ENCODE data around the gene DIPK1B.

Gene DIPK1B

GRCh38 chr9:136686794-136687711 is 25.3 kb upstream of the DIPK1B start, which contains the start of gene AGPAT2:
Gene AGPAT2 (minus strand): TSS chr9:136687457. CDS start chr9:136687357, 100 bp downstream.
- peak; percentile 67 to 77 for DNase-seq

DNA sequence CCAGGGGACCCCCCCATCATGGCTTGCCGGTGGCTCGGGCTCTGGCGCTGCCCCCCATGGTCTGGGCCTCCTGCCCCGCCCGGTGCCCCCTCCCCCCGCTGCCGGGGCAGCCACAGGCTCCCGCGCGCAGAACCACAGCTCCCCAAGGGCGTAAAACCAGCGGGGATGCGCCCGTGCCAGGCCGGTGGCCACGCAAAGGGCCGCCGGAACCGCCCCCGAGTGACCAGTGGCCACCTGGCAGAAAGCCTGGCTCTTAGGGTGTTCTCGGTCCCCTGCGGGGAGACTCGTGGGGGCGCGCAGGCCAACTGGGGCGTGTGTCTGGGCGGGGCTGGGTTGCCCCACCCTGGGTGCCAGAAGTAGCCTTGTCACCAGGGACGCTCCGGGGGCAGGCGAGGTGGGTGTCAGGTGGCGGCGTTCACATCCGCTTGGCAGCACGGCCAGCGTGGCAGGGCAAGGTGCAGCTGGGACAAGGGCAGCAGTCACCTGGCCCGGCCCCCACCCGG is 24.6 kb upstream of the DIPK1B start:
- no peak for DNase-seq

DNA sequence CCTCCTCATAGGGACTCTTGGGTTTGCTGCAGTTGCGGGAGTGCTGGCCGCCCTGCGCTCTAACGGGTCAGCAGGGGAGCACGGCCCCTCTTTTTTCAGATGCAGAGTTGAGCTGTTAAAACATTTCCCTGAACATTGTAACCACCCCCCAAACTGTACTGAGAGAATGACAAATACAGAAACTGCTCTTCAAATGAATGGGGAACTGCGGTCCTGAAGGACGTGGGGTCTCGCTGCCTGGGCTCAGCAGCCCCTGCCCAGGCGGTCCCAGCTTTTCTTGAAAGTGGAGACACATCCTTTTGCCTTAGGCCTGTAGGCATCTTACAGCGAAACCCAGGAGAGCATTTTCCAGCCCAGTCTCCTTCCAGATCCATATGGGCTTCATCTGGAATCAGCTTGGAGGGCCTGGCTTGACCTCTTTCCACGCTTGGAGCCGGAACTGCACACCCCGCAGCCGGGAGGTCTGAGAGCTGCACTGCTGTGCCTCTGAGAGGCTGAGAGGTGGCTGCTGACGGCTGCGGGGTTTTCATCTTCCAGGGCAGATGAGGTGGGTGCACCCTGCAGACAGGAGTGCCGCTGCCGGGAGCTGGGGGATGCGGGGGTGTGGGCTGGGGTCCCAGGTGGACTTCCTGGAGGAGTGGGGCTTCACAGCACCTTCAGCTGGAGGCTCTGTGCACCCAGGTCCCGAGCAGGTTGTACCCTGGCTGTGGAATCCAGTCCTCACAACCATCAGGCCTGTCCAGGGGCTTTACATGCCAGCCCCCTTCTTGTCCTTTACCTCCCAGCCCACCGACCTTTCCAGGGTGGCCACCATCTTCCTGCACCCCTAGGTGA is 23.9 kb upstream of the DIPK1B start:
- no peak for DNase-seq

- DNase-seq, result no peak
Observed at GRCh38 chr9:136689108-136689460, 23.3 kb upstream of the DIPK1B start.

GRCh38 chr9:136690104-136690805 is 22.1 kb upstream of the DIPK1B start:
- DNase-seq, result no peak

- no peak for DNase-seq
Observed at GRCh38 chr9:136690806-136691261, 21.5 kb upstream of the DIPK1B start.

DNA sequence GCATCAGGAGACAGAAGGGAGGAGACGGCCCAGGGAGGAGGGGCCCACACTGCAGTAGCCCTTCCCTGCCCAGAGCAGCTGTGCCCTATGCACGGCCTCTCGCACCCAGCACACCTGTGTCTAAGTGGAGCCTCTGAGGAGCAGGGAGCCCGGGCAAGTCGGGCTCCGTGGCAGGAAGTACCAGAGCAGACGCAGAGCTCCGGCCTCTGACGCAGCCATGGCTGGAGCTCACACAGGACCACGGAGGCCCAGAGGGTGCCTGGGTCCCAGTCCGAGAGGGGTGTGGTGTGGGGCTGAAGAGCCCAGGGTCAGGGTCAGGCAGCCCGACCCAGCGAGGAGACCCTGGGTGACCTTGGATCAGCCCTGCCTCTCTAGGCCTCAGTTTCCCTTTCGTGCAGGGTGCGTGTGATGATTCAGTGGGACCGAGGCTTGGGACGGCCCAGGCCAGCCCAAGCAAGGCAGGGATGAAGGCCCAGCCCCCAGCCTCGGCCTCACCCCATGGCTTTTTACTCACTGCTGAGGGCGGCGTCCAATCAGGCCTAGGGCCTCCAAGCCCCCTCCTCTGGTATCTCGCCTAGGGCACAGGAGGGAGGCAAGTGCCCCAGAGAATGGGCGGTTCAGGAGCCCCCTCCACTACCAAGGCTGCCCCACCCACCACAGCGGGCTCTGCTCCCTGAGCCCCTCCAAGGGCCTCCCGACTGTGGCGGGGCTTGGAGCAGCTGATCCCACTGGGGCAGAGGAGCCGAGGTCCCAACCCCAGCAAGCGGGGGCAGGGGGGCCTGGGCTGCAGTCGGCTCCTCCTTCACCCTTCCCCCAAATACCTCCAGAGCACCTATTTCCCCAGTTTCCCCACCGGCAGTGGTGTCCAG is 20.8 kb upstream of the DIPK1B start:
- no peak for DNase-seq

DNA sequence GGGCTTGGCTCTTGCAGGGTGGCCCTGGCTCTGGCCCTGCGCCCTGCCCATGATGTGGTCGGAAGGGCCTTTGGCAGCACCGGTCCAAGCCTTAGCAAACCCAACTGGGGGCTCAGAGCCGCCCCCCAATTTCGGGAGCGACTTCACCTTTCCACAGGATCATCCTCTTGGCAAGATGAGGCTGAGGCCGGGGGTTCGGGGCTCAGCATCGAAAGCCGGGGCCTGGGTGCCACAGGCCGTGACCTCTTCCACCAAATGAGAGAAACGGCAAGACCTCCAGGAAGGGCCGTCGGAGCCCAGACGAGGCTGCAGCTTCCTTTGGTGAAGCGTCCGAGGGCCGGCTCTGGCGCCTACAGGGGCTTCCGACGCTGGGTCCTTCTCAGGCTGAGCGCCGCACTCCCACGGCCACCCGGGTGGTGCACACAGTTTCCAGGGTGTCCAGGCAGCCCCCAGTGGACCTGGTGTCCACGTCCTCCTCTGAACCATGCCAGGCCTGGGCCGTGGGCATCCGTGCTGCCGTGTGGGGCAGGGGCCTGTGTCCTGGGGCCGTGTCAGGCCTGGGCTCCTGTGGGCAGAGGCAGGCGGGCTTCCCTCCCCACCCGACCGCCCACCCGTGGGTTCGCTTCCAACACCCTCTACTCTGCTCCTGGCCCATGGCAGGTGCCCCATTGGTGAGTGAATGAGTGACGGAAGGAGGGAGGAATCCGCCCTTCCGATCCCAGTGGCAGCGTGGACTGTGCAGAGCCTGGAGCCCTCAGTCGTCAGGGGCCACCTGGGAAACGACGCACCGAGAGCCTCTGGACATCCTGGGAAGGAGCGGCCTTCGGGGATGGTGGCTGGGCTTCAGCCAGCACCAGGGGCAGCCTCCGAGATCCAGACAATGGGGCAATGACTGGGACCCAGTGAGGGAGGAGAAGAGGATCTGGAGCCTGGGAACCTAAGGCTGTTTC is 19.9 kb upstream of the DIPK1B start:
- DNase-seq, result no peak

- DNase-seq, result no peak
Observed at GRCh38 chr9:136693135-136693489, 19.3 kb upstream of the DIPK1B start.

DNA sequence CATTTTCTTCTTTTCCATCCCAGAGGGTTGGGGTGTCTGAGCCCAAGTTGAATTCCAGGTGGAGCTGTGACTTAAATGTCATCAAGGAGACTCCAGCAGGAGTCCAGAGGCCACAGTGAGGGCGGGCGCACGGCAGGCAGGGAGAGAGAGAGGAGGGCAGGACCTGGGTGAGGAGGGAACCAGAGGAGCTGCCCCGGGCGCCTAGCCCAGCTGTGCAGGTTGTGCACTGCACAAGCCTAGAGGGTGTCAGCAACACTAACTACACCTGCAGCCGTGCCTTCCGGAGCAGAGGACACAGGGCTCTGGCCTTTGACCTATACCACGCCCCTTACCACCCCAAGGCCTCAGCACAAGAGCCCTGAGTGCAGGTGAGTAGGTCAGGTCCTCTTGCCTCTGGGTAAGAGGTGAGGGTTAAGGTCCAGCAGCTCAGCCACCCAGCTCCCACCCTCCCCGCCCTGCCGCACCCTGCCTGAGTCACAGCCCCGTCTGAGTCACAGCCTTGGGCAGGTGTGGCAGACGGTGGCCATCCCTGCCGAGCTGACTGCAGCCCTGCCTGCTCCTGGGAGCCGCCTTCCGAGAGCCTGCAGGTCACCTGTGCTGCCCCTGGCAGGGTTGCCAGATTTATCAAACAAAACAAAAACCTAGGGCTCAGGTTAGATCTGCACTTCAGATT is 18.7 kb upstream of the DIPK1B start:
- no peak for DNase-seq

GRCh38 chr9:136694163-136694871 is 18.1 kb upstream of the DIPK1B start:
- DNase-seq, result peak; percentile 20 to 48

GRCh38 chr9:136694872-136695247 is 17.5 kb upstream of the DIPK1B start:
- DNase-seq, result no peak

DNA sequence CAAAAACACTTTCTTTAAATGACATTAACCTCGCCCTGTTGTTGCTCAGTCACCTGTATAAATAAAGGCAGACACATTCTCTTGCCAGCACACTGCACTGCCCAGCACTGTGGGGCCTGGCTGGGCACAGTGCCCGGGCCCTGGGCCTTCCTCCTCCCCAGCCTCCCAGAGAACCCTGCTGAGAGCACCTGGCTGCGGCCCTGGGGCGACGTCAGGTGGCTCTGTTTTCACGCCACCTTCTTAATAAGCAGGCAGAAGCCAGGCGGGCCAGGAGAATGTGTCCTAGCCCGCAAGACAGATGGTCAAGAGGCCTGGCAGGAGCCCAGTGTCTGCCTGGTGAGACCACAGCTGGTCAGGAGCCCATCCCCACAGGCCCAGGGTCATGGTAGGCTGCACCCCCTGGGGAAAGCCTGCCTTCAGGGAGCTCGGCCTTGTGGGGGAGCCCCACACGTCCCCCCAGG is 16.9 kb upstream of the DIPK1B start:
- no peak for DNase-seq

- no peak for DNase-seq
Observed at GRCh38 chr9:136695955-136696354, 16.4 kb upstream of the DIPK1B start.

DNA sequence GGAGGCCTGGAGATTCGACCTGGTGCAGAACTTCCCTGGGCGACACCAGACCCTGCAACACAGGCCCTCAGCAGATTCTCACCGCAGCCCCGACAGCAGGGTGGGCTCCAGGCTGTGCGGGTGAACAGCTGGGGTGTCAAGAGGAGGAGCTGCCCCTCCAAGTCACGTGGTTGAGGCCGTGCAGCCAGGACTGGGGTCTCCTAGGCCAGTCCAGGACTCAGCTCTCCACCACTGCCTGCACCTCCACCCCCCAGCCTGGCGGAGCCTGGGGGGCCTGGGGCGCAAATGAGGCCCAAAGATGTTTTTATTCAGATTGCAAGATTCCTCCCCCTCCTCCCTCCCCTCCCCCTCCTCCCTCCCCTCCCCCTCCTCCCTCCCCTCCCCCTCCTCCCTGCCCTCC is 15.9 kb upstream of the DIPK1B start:
- no peak for DNase-seq

DNA sequence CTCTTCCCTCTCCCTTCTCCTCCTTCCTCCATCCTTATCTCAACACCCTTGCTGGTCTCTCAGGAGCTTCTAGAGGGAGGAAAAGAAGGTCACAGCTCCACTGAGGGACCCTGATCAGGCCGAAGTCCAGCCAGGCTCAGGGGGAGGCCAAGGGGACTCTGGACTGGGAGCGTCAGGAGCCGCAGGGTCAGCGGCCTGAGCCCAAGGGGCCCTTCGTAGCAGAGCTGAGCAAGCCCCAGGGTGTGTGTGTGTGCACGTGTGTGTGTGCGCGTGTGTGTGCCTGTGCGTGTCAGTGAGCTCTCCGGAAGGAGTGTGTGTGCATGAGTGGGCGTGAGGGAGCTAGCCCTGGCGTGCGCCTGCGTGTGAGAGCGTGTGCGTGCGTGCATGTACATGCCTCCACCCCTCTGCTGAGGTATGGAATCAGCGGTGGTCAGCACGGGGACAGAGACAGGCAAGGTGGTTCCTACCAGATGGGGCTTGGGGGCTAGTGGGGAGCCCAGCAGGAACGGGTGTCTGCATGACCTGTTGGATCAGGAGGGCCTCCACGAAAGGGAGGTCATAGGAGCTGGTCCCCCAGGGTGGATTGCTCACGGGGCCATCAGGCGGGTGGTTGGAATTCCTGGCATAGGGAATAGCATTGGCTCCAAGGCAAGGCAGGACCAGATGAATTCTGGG is 15.1 kb upstream of the DIPK1B start:
- DNase-seq, result no peak

- peak in 1 of 2 donors; percentile 40 for DNase-seq
Observed at GRCh38 chr9:136697821-136698526, 14.4 kb upstream of the DIPK1B start.

DNA sequence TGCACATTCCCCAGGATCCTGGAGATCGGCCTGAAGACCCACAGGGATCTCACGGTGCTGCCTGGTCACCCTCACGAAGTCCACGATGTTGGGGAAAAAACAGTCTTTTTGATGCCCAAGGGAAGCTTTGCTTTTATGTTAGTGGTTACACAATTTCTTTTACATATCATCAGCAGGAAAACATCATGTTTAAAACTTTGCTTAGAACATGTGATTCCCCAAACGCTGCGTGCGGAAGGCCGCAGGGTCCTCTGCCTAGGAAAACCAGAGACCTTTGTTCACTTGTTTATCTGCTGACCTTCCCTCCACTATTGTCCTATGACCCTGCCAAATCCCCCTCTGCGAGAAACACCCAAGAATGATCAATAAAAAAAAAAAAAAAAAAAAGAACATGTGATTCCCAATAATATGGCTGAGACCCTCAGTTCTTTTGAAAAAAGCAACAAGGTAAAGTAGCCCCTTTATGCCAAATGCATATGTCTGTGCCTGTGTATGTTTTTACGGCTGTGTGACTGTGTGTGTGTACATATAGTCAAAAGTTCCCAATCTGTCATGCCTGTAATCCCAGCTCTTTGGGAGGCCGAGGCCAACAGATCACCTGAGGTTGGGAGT is 13.6 kb upstream of the DIPK1B start:
- no peak for DNase-seq
